Keratinocyte (primary cell): ENCODE results near the gene ZFYVE26. TPM values are rescaled to one million over a fixed set of nuclear protein-coding genes. Genes with fewer than 3 reads are reported as not detected.
"Not testable (repeated sequence)": the region's sequence is repeated elsewhere in the genome, so short reads cannot be mapped to it uniquely, and the experiment has no call there.

Experiments
- DNase-seq: peaks from one replicate; pipeline ENCODE4 v3.0.0-alpha.2; 2011; ENCODE audit warnings: low read depth, missing footprints, low spot score
- FAIRE-seq: peaks from 2 replicates; lab custom pipeline; 2011; peaks lifted over from hg19 to GRCh38; lab: Jason Lieb, UNC
- H2AFZ ChIP-seq: 2 replicates; pipeline ENCODE4 v1.6.0; 2012; ENCODE audit warnings: low read length, control low read depth, inconsistent platforms; ENCODE audit not compliant: control insufficient read depth
- H3K27ac ChIP-seq: 2 replicates; pipeline ENCODE4 v1.5.1; 2011; ENCODE audit warnings: low read length; ENCODE audit not compliant: control insufficient read depth, insufficient read depth
- H3K27me3 ChIP-seq: 3 replicates; pipeline ENCODE4 v1.6.0; 2011; ENCODE audit warnings: low read length; ENCODE audit not compliant: control insufficient read depth, insufficient read depth; ENCODE audit errors: extremely low read depth
- H3K36me3 ChIP-seq, 2 experiments: 2 replicates in 1 of 2; 3 replicates in 1 of 2; pipeline ENCODE4 v1.5.1; 2011; ENCODE audit warnings: low read length in 2 of 2, mild to moderate bottlenecking in 1 of 2; ENCODE audit not compliant: control insufficient read depth in 2 of 2, insufficient read depth in 2 of 2; ENCODE audit errors: extremely low read depth in 1 of 2
- H3K4me1 ChIP-seq: 3 replicates; pipeline ENCODE4 v1.5.1; 2011; ENCODE audit warnings: low read length; ENCODE audit not compliant: control insufficient read depth, insufficient read depth; ENCODE audit errors: extremely low read depth
- H3K4me2 ChIP-seq: 3 replicates; pipeline ENCODE4 v1.6.0; 2011; ENCODE audit warnings: low read depth, low read length; ENCODE audit not compliant: control insufficient read depth, insufficient read depth; ENCODE audit errors: extremely low read depth
- H3K4me3 ChIP-seq, 3 experiments: fragments of 200-600 bp in 1 of 3; sonication (generic) in 1 of 3; 2 replicates in 2 of 3; 3 replicates in 1 of 3; pipeline ENCODE4 v1.5.1; 2011 to 2016; ENCODE audit warnings: low read length in 3 of 3, mild to moderate bottlenecking in 3 of 3, control low read depth in 2 of 3, inconsistent platforms in 1 of 3, low read depth in 1 of 3, mixed read lengths in 1 of 3, mixed run types in 1 of 3, moderate library complexity in 1 of 3; ENCODE audit not compliant: control insufficient read depth in 2 of 3, insufficient read depth in 2 of 3; ENCODE audit errors: extremely low read depth in 1 of 3
- H3K79me2 ChIP-seq: 2 replicates; pipeline ENCODE4 v1.6.0; 2012; ENCODE audit warnings: low read length; ENCODE audit not compliant: control insufficient read depth, insufficient read depth
- H3K9ac ChIP-seq: 3 replicates; pipeline ENCODE4 v1.6.0; 2011; ENCODE audit warnings: low read length; ENCODE audit not compliant: control insufficient read depth, insufficient read depth; ENCODE audit errors: extremely low read depth
- H3K9me1 ChIP-seq: 3 replicates; pipeline ENCODE4 v1.6.0; 2011; ENCODE audit warnings: low read length; ENCODE audit not compliant: control insufficient read depth, insufficient read depth; ENCODE audit errors: extremely low read depth
- H3K9me3 ChIP-seq: 2 replicates; pipeline ENCODE4 v1.5.1; 2012; ENCODE audit warnings: low read depth, low read length; ENCODE audit not compliant: control insufficient read depth
- H4K20me1 ChIP-seq: 3 replicates; pipeline ENCODE4 v1.6.0; 2011; ENCODE audit warnings: low read length; ENCODE audit not compliant: control insufficient read depth, insufficient read depth; ENCODE audit errors: extremely low read depth
- CTCF ChIP-seq, 3 experiments: IDR thresholded peaks in 1 of 3; conservative IDR thresholded peaks in 1 of 3; optimal IDR thresholded peaks in 1 of 3; 2 replicates in 2 of 3; 3 replicates in 1 of 3; pipeline versions ENCODE3 to v1.5.1; 2011; ENCODE audit warnings: low read length in 3 of 3, mild to moderate bottlenecking in 3 of 3, moderate library complexity in 2 of 3, control low read depth in 1 of 3, inconsistent platforms in 1 of 3; ENCODE audit not compliant: insufficient read depth in 2 of 3; ENCODE audit errors: extremely low read depth in 1 of 3
- EZH2 ChIP-seq: IDR thresholded peaks from one replicate; pipeline ENCODE4 v1.6.1; 2012; ENCODE audit warnings: inconsistent platforms, mild to moderate bottlenecking, low read length, moderate library complexity
- dilution Hi-C: fragments of 300-500 bp; cut with MboI; formaldehyde crosslinking; loops from one replicate; pipeline ENCODE4 v1.7.0; 2020; ENCODE audit warnings: low sequenced_read_pairs; ENCODE audit not compliant: extremely low pct_ligation_motif_present
- polyA plus RNA-seq, 5 experiments: library from polyadenylated mRNA; depleted of rRNA in 3 of 5; stranded (reverse) in 3 of 5; stranded (forward) in 1 of 5; unstranded in 1 of 5; fragments of >200 nt; gene quantifications; 1 replicate in 1 of 5; 2 replicates in 3 of 5; 3 replicates in 1 of 5; pipeline versions ENCODE4 v1.2.1 to v1.2.3, GENCODE V29; 2011 to 2012; ENCODE audit warnings: missing spikeins in 2 of 5, low read depth in 1 of 5, low replicate concordance in 1 of 5

Gene ZFYVE26
- polyA plus RNA-seq, 1 donor (not counting 4 experiments of a cell fraction or from before 2014, with no cell fraction given) = 9.8 TPM

- Histone ChIP-seq H3K4me3 (no peak overlapping the region), H3K27me3 (no peaks in the 10 kb centered on the region), H3K9ac (no peak overlapping the region), H3K79me2 (no peaks in the 10 kb centered on the region), H3K4me2 (no peak overlapping the region), H3K36me3 (no peaks in the 10 kb centered on the region), H3K9me3 (peaks cover 4% of the 10 kb centered on the region), H3K4me1 (peaks cover under 1% of the 10 kb centered on the region), H2AFZ (no peak overlapping the region), H3K27ac (no peak overlapping the region), H3K9me1 (no peaks in the 10 kb centered on the region), H4K20me1 (no peaks in the 10 kb centered on the region)
- no peak for TF ChIP-seq EZH2
- TF ChIP-seq CTCF (optimal IDR thresholded peaks at IDR 0.05 in 1 of 3, IDR thresholded peaks at IDR 0.05 in 1 of 3, conservative IDR thresholded peaks at IDR 0.05 in 1 of 3; ENCODE audit: extremely low read depth in 1 of 3, insufficient read depth in 2 of 3, low read length in 3 of 3) = no peak
- FAIRE-seq (no peak), DNase-seq (no peak)
- dilution Hi-C loops = no loop called here
Observed at GRCh38 chr14:67710209-67710608, 106.2 kb downstream of the ZFYVE26 start.

GRCh38 chr14:67709796-67710195, 106.6 kb downstream of the ZFYVE26 start:
- H3K9me1 ChIP-seq, FAIRE-seq, dilution Hi-C loops: not testable (repeated sequence)

GRCh38 chr14:67709346-67709745, 107.0 kb downstream of the ZFYVE26 start:
- FAIRE-seq, H3K27me3 ChIP-seq, DNase-seq, H3K9ac ChIP-seq, H4K20me1 ChIP-seq, H3K4me1 ChIP-seq, H3K4me3 ChIP-seq, H3K27ac ChIP-seq, H2AFZ ChIP-seq, H3K36me3 ChIP-seq, dilution Hi-C loops, H3K9me3 ChIP-seq, H3K4me2 ChIP-seq, H3K9me1 ChIP-seq, H3K79me2 ChIP-seq: not testable (repeated sequence)

More at GRCh38 chr14:67709796-67710195, 106.6 kb downstream of the ZFYVE26 start:
- H4K20me1 ChIP-seq, H3K9me3 ChIP-seq, H3K36me3 ChIP-seq, H3K79me2 ChIP-seq, H3K4me2 ChIP-seq, H3K9ac ChIP-seq, H3K27ac ChIP-seq, H3K27me3 ChIP-seq, H3K4me3 ChIP-seq, H3K4me1 ChIP-seq, H2AFZ ChIP-seq, DNase-seq: not testable (repeated sequence)
